Suppressor macrophage treated with lipopolysaccharide for 1 hour (primary cell): ENCODE measurements around the gene SRF.

Source experiments
- DNase-seq, 3 donors: peaks; one replicate each; pipeline ENCODE4 v3.0.0-alpha.2; 2020 to 2022

Gene SRF

GRCh38 chr6:43147691-43148477 is 23.2 kb upstream of the SRF start:
- no peak for DNase-seq

GRCh38 chr6:43149265-43149664 is 21.8 kb upstream of the SRF start:
- no peak for DNase-seq

- DNase-seq, result no peak
These were observed 20.9 kb upstream of the SRF start for GRCh38 chr6:43150051-43150751.

GRCh38 chr6:43159599-43159998 is 11.5 kb upstream of the SRF start:
- no peak for DNase-seq

GRCh38 chr6:43163899-43164298 is 7.2 kb upstream of the SRF start:
- no peak for DNase-seq

- peak in 2 of 3 donors; percentile 81 to 85 for DNase-seq
These were observed 595 bp upstream of the SRF start for GRCh38 chr6:43170417-43170930.

- peak in 2 of 3 donors; percentile 14 to 43 for DNase-seq
These were observed 636 bp downstream of the SRF start for GRCh38 chr6:43171707-43172103.

- peak; percentile 41 to 66 (median 52) for DNase-seq
These were observed 1.3 kb downstream of the SRF start for GRCh38 chr6:43172104-43173007.

GRCh38 chr6:43173591-43174262 is 2.7 kb downstream of the SRF start:
- DNase-seq, result no peak

- peak; percentile 98 to 100 (median 99) for DNase-seq
These were observed 3.4 kb downstream of the SRF start for GRCh38 chr6:43174263-43175112.

- no peak for DNase-seq
These were observed 4.8 kb downstream of the SRF start for GRCh38 chr6:43175676-43176422.

- no peak for DNase-seq
These were observed 5.3 kb downstream of the SRF start for GRCh38 chr6:43176423-43176786.

GRCh38 chr6:43178150-43178549 is 7.1 kb downstream of the SRF start:
- DNase-seq, result no peak

GRCh38 chr6:43178951-43179830 is 8.1 kb downstream of the SRF start:
- no peak for DNase-seq

- DNase-seq, result no peak
These were observed 9.0 kb downstream of the SRF start for GRCh38 chr6:43180058-43180457.

- DNase-seq, result no peak
These were observed 9.9 kb downstream of the SRF start for GRCh38 chr6:43180985-43181384.

GRCh38 chr6:43181621-43181941 is 10.5 kb downstream of the SRF start:
- DNase-seq, result no peak

- peak; percentile 70 to 90 (median 80) for DNase-seq
These were observed 11.1 kb downstream of the SRF start, which contains the start of gene CUL9 for GRCh38 chr6:43181942-43182860. TSS of gene CUL9 (plus strand) at chr6:43182196. CDS start at chr6:43184311, 2,115 bp downstream.

- DNase-seq, result no peak
These were observed 12.4 kb downstream of the SRF start for GRCh38 chr6:43183441-43183840.
